Stimulated activated naive CD4-positive, alpha-beta T cell treated with Interleukin-2 at 50 U/mL for 16 hours (primary cell): ENCODE measurements around the gene LMAN1.

Experiments
- DNase-seq: peaks from one replicate; lab custom pipeline; 2025; lab: John Stamatoyannopoulos, UW

LMAN1 gene

DNA sequence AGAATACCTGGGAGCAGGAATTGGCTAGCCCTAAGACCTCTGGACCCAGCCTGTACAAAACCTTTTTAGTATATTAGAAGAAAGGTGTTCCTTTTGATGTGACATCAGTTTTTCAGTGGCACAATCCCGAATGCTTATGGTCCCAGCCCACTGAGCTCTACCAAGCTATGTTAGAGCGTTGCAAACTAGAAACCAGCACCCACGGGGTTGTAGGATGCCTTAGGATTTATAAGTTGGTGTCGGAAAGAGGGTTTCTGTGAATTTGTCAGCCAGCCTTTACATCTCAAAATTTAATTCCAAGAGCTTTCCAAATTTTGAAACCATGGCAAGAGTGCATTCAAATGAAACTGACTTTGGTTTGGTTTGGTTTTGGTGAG lies 499 bp upstream of the LMAN1 start:
- DNase-seq, result no peak

DNA sequence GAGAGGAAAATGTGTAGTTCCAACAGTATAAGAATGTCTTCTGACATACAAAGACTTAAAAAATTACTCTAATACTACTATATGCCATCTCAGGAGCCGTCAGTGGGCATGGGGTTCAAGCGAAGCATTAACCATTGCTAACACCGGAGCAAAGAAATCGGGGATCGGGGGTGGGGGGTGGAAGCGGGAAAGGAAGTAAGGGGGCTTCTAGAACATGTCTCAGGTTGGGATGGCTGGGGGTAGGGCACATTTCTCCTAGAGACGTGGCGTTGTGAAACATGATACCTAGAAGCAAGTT lies 702 bp downstream of the LMAN1 start:
- DNase-seq, result no peak

DNA sequence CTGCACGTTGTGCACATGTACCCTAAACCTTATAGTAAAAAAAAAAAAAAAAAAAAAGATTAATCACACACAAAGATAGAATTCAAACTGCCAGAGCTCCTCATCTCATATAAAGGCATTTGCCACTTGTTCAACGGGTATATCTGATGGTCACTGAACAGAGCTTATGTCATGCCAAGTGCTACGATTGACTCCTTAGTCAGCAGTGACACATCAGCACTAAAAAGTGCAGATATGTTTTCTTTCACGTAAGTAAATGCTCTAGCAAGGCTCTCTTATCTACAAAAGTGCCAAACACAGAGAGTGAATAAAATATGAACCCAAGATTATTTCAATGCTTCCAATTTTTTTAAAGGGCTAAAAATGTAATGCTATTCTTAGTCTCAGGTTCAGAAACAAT lies 1.1 kb downstream of the LMAN1 start:
- DNase-seq, result no peak

DNA sequence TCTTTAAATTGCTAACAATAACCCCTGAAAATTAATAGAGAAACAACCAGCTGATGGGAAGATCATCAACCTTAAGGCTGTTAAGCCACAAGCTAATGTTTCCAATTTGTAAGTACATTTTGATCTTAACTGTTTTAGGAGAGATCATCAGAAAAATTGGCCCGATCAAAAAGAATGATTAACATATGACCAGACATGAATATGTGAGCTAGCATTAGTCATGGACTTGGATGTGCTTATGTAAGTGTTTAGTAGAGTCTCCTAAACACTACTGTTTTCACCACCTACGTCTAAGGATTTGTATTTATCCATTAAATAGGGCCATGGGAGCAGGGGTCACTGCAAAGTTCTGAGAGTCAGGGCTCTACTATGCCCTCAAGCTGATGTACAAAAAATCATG lies 4.3 kb downstream of the LMAN1 start:
- DNase-seq, result no peak

DNA sequence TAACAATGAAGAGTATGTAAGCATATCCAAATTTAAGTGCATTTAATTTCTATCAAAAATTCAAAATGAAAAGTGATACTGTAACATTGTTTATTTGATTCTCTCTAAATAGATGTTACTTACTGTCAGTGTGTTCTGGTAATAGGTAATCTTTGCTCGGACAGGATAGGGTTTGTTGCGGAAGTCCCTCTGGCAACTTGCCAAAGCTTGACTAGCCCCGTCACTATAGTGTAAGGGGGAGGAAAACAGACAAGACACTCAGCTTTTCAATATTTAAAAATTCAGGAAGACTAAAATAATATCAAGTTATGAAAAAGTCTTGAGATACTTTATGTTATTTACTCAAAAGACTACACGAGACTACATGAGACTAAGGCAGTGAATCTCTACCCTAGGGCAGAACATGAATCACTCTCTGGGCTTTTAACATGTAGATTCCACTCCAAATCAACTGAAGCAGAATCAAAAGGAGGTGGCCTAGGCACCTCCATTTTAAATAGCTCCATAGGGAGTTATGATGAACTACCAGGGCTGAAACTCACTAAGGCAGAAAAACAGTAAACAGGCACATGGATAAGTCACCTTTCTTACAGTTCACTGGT lies 5.9 kb downstream of the LMAN1 start:
- DNase-seq, result no peak

DNA sequence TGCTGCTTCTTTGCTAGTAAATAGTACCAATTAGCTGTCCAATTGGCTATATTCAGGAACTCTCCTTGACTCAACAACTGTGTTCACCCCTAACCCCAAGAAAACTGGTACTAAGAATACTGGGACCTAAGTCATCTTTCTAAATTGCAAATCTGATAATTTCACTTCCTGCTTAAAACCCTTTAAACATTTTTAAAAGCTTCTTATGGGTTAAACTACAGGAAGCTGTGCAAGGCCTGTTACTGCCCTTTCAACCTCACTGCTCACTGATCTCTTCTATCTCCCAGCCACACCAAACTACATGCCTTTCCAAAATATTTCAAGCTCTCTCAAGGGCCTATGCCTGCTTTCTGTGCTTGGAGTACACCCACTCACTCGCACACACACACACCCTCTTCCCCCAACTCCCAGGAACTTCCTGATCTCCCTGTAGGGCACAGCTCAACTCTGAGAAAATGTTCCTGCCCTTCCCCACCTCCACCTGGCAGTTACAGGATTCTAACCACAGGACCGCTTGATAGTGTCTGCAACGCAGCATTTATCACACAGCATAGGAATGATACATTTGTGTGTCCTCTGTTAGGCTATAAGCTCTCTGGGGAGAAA lies 6.7 kb downstream of the LMAN1 start:
- no peak for DNase-seq

DNA sequence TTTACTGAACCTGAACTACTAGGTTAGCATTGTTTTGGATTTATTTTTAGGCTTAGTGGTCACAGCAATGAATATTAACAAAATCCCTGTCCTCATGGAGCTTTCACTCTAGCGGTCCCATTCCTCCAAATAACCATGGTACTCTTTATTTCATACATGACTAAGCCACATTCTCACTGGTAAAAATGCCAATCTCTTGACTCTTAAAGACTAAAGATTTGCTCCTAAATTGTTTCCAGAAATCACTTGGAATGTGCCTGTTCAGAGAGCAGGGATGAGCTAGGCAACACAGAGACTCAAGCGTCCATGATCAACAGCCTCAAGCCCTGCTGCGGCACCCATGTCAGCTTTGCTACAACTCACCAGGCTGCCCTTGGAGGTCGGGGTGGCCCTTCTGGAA lies 13.5 kb downstream of the LMAN1 start:
- DNase-seq, result no peak

DNA sequence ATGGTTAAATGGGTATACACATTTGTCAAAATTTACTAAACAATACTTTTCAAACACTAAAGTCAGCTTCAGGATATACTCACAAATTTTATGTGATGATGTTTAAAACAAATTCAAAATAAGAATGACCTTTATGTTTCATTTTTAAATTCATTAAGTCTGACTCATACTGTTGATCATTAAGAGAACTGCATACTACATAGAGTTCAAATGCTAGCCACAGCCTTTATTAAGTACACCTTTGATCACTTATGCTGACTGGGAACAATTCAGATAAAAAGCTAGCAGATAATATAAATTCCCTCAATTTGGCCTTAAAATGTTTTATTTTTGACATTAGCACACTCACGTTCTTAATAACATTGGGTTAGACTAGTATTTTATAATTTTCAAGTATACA lies 14.1 kb downstream of the LMAN1 start:
- no peak for DNase-seq

DNA sequence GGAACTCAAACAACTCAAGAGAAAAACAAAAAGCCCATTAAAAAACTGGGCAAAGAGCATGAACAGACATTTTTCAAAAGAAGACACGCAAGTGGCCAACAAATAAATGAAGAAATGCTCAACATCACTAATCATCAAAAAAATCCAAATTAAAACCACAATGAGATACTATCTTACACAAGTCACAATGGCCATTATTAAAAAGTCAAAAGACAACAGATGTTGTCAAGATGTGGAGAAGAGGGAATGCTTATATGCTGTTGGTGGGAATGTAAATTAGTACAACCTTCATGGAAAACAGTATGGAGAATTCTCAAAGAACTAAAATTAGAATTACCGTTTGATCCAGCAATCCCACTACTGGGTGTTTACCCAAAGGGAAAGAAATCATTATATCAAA lies 15.1 kb downstream of the LMAN1 start:
- DNase-seq, result no peak

DNA sequence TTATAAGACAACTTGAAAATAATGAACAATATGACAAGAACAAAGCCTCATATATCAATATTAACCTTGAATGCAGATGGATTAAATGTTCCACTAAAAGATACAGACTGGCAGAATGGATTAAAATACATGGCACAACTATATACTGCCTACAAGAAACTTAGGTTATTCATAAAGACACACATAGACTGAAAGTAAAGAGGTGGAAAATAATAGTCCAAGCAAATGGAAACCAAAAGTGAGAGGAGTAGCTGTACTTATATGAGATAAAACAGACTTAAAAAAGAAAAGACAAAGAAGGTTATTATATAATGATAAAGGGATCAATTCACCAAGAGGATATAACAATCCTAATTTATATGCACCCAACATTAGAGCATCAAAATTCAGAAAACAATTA lies 18.2 kb downstream of the LMAN1 start:
- DNase-seq, result no peak

DNA sequence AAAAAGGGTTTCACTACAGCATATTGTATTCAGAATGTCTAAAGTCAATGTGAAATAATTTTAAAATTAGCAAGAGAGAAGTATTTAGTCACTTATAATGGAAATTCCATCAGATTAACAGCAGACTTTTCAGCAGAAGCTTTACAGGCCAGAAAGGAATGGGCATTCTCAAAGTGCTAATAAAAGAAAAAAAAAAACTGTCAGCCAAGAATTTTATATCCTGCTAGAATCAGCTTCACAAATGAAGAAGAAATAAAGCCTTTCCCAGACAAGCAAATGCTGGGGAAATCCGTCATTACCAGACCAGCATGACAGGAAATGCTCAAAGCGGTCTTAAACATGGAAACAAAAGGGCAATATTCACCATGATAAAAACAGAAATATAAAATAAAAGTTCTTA lies 18.8 kb downstream of the LMAN1 start:
- DNase-seq, result no peak

DNA sequence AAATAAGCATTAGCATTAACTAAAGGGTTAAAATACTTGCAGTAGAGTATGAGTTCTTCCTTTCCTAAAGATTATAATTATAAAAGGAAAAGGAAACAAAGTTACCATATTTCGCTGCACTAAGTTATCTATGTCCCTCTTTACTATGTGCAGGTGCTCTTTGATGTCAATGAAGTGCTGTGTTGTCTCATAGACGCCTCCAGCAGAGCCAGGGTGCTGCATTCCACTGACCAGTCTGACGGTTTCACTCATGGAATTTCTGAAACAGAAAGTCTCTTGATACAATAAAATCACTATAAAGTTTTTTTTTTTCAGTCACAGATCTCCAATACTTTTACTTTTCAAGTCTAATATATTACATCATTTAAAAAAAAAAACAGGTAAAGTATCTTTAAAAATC lies 26.1 kb downstream of the LMAN1 start:
- no peak for DNase-seq

DNA sequence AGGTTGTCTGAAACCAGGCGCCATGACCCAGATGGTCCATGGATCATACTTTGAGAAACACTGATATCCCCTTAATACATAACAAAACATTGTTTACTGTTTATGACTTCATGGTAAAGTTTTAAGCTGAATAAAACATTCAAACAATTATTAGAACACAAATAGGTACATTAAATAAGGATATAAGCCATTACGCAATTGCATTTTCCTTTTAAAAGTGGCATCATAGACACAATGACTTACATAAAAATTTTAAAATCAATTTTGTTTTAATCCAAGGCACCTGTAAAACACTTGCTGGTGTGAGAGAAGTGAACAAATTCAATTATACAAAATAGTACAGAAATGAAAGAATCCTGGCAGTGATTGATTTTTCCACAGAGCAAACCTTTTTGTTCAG lies 30.4 kb downstream of the LMAN1 start:
- DNase-seq, result no peak

DNA sequence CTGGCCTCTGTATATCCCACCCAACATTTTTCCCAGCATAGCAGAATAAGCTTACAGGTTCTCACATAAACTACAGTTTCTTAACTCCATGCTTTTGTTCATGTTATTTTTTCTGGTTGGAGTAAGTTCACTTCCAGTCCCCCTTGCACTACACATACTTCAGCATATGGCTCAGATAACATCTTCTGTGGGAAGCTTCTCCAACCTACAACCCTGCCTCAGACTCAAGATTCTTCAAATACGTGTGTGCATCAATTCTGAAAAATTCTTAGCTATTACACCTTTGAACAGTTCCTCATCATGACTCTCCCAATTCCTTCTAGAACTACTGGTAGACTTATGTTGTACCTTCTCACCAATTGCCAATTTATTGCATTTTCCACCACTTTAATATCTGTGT lies 33.1 kb downstream of the LMAN1 start:
- DNase-seq, result no peak

DNA sequence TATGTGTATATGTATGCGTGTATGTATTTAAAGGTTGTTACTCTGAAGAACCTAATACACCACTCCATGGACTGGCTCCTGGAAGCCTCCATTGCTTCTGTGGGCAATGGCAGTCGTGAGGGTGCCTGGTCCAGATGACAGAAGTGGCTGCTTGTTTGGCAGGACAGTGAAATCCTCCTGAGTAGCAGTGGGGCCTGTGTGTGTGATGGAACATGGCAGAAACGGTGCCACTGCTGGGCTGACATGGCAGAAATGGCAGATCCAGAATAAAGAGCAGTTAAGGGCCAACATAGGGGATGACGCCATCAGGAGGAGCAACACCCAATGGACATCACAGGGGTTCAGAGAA lies 34.5 kb downstream of the LMAN1 start:
- no peak for DNase-seq

DNA sequence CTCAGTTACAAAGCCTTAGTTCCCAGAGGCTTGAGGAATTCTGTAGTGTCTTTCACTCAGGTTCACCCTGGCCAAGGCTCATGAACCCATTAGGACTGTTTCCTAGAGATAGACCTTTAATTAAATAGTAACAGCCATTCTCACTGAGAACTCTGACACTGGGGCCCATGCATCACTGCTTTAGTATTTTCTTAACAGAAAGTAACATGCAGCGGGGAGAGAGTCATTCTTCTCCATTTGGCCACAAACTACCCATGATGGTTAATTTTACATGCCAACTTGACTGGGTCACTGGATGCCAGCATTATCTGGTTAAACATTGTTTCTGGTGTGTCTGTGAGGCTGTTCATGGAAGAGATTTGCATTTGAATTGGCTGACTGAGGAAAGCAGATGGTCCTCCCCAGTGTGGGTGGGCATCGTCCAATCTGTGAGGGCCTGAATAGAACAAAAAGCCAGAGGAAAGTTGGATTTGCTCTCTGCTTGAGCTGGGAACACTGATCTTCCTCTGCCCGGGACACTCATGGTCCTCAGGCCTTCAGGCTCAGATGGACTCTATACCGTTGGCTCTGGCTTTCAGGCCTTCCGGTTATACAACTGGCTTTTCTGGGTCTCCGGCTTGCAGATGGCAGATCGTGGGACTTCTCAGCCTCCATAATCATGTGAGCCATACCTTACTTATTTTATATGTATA lies 35.0 kb downstream of the LMAN1 start:
- no peak for DNase-seq

DNA sequence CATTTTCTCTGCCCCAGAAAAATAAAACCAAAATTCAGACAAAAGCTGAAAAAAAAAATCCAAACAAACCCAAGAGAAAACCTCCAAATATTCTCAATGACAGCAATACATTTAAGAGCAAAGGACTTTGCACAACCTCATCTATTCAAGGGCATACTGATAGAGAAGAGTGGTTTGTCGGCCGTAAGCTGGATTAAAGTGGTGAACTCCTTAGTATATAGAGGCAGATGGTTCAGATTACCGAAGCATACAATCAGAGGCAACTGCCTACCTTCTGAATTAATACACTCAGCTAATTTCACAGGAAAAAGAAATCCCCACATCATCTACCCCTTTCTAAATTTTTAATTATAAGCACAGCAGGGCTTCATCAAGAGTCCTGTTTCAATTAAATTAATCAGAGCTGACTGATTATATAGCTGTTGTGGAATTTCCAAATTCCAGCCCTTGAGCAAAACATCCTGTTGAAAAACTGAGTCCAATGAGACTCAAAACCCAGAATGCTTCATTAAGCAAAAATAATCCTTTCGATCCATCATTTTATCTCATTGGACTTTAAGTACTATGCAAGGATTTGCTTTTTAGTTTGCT lies 40.5 kb downstream of the LMAN1 start, which contains the start of gene CPLX4:
CPLX4 (minus strand) TSS at position 190 of the 591 bp plus-strand sequence; CDS start at position 3, 187 bp downstream.
- DNase-seq, result no peak

DNA sequence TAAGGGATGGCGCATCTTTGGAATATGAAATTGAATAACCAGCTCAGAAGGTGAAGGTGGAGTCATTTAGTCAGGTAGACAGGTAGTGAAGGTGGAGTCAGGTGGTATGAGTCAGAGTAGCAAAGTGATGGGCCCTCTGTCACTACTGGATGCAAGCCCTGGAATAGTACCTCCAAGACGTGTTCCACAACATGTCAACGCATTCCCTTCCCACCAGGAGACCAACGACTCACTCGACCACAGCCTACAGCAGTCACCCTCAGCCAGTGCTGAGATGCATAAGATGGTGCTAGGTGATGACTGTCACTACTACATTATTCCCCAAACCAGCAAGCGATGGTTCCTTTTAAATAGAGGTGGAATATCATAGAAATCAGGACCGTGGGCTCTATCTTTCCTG lies 47.4 kb downstream of the LMAN1 start:
- no peak for DNase-seq

DNA sequence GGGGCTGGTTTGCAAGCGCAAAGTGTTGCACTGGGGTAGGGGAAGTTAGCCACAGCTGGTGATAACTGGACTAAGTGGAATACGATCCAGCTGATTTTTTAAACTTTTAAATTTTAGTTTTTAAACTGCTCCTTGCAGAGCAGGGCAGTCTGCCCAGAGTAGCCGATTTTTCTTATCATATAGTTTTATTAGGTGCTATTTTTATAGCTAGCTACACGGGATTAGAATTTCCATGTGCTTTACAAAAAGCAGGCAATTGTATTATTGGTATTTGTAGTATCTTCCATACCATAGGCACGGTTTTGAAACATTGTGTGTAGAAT lies 50.2 kb downstream of the LMAN1 start:
- DNase-seq, result no peak

DNA sequence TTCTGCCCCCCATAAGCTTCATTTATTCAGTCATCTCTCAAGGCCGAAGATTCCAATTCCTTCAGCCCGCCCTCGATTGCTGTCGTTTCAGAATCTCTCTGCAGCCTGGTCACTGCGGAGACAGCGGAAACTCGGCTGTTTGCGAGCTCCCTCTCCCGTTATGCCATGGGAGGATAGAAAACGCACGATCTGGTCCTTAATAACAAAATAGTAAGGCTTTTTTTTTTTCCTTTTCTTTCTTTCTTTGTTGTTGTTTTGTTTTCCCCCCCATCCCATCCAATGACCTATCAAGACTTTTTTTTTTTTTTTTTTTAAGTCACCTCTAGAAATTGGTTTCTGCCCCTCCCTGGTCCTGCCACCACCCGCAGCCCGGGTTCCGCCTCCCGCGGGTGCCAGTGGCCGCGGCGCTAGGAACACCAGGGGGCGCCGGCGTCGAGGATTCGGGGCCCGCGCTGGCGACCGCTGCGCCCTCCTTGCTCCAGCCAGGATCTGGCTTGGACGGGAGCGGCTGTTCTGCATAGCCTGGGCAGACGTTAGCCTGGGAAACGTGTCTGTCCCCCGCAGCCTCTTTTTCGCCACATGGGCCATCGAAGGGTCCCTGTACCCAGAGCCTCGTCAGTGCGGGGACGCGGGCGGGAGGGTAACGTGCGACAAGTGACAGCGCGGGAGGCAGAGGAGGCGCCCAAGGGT lies 50.7 kb downstream of the LMAN1 start:
- DNase-seq, result peak; percentile 49

DNA sequence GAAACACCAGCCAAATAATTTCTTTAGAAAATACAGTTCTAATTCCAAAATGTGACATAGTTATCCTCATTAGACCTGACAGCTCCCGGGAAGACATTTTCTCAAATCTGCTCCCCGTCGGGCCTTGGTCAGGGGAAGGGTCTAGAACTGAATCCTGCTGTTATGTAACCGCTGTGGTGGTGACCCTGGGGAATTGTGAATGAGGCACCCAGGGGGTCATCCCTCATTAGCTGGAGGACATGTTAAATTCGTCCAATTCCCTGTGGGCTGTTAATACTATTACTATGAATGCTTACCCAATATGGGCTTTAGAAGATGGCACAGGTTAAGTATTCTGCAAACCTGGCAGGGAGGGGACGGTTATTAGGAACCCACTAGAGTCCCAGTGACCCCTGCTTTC lies 52.4 kb downstream of the LMAN1 start:
- DNase-seq, result no peak

DNA sequence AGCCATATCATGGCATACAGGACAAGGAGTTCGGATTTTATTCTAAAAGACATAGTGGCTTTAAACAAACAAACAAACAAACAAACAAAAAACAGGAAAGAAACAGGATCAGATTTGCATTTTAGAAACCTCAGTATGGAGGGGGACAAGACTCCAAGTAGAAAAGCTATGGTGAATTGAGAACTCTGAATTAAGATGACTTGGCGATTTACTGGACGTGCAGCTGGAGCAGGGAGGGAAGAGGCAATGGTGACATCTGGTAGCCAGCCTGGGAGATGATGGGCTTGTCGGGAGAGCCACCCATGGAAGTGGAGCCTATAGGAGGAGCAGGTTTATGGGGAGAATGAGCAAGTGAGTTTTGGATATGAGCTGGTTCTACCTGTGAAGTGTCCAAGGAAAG lies 53.8 kb downstream of the LMAN1 start:
- no peak for DNase-seq

DNA sequence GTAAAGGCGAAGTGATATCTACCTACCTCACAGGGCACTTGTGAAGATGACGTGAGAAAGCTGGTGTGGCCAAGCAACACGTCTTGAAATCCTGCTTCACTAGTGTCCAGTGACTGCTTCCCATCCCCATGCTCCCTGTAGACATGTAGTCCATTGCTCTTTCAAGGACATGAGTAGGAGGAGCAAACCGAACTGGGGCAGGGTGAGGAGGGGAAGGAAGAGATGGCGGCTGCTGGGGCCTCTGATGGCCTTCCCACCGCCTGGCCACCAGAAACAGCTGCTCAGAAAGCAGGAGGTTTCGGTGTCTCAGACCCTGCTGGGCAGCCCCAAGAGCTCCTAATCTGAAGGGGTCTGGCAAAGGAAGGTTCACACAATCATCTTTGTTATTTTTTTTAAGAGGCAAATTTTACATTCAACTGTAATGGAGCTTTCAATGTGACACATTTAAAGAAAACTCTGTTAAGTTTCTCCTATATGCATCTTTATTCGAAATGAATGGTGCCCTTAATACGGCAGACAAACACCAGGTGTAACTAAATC lies 55.3 kb downstream of the LMAN1 start:
- no peak for DNase-seq
